GM12873 (cell line): Measurements from ENCODE around the gene LSR.

ENCODE experiments used
- CTCF ChIP-seq: IDR thresholded peaks from 2 replicates; pipeline ENCODE4 v1.5.1; 2012; ENCODE audit warnings: low read depth, mild to moderate bottlenecking, moderate library complexity, low read length, control low read depth; ENCODE audit not compliant: insufficient read depth; ENCODE audit errors: missing control alignments

LSR gene

GRCh38 chr19:35292421-35293362 lies 43.9 kb downstream of the LSR start:
- TF ChIP-seq CTCF, result no peak

- no peak for TF ChIP-seq CTCF
These were observed 44.5 kb downstream of the LSR start for GRCh38 chr19:35293363-35293739.

- no peak for TF ChIP-seq CTCF
These were observed 45.0 kb downstream of the LSR start for GRCh38 chr19:35293808-35294207.

GRCh38 chr19:35294328-35294727 lies 45.5 kb downstream of the LSR start:
- no peak for TF ChIP-seq CTCF

- TF ChIP-seq CTCF, result no peak
These were observed 46.3 kb downstream of the LSR start for GRCh38 chr19:35294859-35295791.

GRCh38 chr19:35295792-35296462 lies 47.1 kb downstream of the LSR start:
- no peak for TF ChIP-seq CTCF
